ENCODE data around the gene UBAP2.
"Not testable (repeated sequence)": the region's sequence is repeated elsewhere in the genome, so short reads cannot be mapped to it uniquely, and the experiment has no call there.

Gene UBAP2

GRCh38 chr9:33964086-33964768 is 84.5 kb downstream of the UBAP2 start:
- DNase-seq = no peak

DNA sequence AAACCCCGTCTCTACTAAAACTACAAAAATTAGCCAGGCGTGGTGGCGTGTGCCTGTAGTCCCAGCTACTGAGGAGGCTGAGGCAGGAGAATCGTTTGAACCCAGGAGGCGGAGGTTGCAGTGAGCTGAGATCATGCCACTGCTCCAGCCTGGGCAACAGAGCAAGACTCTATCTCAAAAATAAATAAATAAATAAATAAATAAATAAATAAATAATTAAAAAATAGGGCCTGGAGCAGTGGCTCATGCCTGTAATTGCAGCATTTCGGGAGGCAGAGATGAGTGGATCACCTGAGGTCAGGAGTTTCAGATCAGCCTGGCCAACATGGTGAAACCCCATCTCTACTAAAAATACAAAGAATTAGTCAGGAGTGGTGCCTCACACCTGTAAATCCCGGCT is 86.2 kb downstream of the UBAP2 start:
- DNase-seq = not testable (repeated sequence)

GRCh38 chr9:33959725-33960124 is 89.0 kb downstream of the UBAP2 start:
- no peak for DNase-seq

DNA sequence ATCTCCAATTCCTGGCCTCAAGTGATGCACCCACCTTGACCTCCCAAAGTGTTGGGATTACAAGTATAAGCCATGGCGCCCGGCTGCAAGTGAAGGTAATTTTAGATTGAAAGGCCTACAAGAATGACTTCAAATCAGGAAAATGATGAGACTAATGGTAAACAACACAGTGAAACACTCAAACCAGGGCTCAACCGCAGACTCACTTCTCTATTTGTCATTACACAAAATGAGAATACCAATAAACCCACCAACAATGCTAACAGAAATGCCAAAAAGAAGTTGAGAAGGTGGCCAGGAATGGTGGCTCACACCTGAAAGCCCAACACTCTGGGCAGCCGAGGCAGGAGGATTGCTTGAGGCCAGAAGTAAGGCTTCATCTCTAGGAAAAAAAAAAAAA is 92.1 kb downstream of the UBAP2 start:
- no peak for DNase-seq

DNA sequence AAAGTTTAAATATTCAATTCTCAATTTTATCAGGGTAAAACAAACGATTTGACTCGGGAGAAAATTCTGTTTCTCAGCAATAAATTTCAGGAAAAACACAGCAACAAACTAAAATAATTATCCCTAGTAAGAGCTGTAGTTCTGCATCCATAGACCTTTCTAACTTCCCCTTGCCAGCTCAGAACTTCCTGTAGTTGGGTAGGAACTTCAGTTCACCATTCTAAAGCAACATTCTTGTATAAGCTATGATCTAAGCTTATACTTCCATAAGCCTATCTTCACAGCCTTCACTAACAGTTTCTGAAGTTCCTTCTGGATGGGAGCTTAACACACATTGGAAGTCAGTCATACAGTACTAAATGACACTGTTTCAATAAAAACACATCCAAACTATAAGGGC is 96.6 kb downstream of the UBAP2 start:
- no peak for DNase-seq

DNA sequence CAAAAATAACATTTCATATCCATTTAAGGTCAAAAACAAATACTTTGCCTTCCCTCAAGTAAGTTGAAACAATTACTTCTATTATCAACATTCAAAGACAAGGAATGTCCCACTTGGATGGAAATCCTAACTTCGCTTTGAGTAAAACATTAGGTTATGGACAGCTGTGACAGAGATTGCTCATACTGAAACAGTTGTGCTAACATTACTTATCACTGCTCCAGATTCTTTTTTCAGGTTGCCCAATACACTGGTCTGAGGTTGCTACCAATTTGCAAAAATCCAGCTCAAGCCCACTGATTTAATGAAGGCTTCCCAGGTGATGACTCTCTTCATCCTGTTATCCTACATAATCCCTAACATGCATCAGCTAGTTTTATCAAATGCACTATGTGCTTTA is 98.3 kb downstream of the UBAP2 start:
- DNase-seq = no peak

GRCh38 chr9:33946779-33947535 is 101.7 kb downstream of the UBAP2 start:
- no peak for DNase-seq

DNA sequence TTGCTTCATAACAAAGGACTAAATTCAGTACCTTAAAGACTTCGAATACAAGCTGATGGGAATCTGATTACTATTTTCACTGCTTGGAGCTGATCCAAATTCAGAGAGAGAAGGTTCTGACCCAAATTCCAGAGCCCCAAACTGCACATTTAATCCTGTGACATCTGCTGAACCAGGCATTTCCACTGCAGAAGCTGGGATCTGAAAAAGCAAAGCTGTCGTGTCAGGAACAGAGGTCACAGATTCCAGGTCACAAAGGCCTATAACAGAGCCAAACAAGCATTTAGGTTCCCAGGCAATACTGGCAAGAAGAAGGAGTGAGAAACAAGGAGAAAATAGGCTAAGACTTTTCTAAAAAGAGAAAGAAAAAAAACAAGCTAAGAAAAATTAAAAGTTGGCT is 105.3 kb downstream of the UBAP2 start:
- no peak for DNase-seq

- no peak for DNase-seq
Observed at GRCh38 chr9:33942471-33943083, 106.1 kb downstream of the UBAP2 start.

GRCh38 chr9:33939924-33940874 is 108.5 kb downstream of the UBAP2 start:
- DNase-seq = no peak

DNA sequence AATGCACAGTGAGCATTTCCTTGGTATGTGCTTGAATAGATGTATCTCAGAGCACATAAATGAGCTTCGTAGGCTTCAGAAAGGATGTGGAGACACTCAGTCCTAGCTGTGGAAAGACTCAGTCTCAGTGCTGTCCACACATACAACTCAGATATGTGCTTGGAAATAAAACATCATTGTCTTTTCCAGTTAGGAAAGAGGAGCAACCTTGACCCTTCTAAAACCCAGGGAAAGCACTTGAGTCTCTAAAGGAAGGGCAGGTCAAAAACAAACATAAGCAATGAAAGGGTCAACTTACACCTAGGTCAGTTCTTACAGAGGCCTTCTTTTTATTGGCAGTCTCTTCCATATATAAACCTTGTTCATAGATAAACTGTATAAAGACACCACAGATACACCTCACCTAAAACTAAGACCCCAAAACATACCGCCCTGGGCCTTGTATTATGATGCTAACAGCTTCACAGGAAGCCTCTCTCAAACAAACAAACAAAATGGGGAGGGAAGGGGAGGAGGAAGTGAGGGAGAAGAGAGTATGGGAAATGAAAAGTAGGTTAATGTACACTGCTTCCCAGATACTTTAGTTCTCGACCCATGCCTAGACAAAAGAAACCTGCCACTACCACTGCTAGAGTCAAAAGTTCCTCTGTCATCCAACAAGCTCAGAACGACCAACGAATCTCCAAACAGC is 114.4 kb downstream of the UBAP2 start:
- no peak for DNase-seq

GRCh38 chr9:33932078-33932807 is 116.4 kb downstream of the UBAP2 start:
- no peak for DNase-seq

DNA sequence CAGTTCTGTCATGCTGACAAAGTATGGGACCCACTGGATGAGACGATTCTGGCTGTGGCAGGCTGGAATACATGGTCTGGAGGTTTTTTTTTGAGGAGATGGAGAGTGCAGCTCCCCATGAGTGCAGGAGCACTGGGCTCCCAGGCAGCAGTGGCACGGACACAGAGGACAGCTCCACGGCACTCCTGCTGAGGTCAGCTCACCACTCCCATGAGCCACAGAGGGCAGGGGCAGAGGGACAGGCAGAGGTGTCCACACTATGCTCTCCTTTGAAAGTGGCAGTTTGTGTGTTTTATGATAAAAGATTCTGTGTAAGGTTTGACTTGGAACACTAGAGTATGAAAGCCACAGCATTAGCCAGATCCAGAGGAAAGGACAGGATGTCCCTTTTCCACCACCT is 117.4 kb downstream of the UBAP2 start:
- DNase-seq = no peak

GRCh38 chr9:33927694-33928093 is 121.0 kb downstream of the UBAP2 start:
- DNase-seq = no peak

DNA sequence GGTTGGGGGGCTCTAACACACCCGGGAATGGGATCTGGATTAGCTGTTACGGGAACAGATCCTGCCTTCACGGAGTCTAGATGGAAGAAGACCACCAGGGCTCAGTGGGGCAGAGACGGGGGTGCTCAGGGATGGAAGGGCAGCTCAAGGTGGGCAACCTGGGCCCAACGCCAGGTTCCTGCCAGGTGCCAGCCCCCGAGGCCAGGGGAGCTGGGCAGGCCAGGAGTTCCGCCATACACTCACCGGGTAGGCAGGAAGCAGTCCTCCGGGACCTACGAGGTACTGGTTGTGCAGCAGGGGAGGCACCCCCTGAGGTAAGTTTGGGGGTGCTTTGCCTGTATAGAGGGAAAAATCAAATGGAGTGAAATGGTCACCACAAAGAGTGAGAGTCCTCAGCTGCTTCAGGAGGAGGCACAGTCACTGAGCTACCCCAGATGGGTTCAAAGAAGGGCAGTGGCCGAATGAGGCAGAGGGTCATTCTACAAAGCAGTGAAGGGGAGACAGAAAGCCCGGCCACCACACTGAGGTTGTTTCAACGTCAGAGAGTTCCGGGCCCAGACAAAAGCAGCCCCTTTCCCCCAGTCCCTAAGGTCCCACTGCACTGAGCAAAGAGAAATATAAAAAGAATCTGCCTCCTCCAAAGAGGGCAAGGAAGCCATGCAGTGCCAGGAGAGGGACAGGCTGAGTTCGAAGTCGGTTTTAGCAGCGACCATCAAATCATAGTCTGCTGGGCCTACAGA is 121.8 kb downstream of the UBAP2 start:
- DNase-seq = no peak

GRCh38 chr9:33924978-33925797 is 123.5 kb downstream of the UBAP2 start:
- DNase-seq = no peak

DNA sequence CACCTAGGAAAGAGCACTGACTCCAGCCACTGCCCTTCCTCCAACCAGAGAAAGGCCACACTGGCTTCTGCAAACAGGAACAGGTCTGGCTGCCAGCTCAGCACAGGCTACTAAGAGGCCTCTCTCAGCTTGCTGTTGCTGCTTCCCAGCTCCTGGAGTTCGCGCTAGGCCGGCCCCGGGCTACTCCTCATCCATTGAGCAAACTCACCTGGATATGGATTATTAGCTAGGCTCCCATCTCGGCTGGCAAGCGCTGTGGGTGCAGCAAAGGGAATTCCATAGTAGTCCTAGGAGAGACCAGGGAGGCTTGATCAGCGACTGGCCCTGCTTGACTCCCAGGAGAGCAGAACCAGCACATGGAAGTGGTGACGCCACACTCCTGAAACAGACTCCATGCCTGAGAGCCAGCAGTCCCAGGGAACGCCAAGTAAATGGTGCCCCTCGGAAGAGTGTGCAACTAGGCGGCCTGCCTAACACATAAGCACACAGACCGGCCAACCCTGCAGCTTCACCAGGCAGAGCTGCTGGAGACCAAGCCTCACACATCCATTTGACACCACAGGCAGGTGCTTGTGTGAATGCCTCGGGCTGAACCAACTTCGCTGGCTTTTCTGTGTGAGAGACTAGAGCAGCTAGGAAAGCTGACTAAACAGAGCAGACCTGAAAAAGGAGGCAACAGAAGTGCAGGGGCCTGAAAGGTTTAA is 124.5 kb downstream of the UBAP2 start:
- DNase-seq = no peak

GRCh38 chr9:33923079-33923478 is 125.6 kb downstream of the UBAP2 start:
- no peak for DNase-seq

Measured in cortex of kidney (tissue), 1 donor.